Mononuclear cell (primary cell): ENCODE measurements around the gene CASZ1. TPM values are rescaled to one million over a fixed set of nuclear protein-coding genes. Genes with fewer than 3 reads are reported as not detected.

Source experiments
- H3K27me3 ChIP-seq: 2 replicates; pipeline ENCODE4 v1.6.0; 2011; ENCODE audit warnings: low read length, control low read depth; ENCODE audit not compliant: insufficient read depth
- H3K4me1 ChIP-seq: 2 replicates; pipeline ENCODE4 v1.5.1; 2011; ENCODE audit warnings: mild to moderate bottlenecking, low read length, control low read depth; ENCODE audit not compliant: insufficient read depth
- H3K4me3 ChIP-seq: 2 replicates; pipeline ENCODE4 v1.5.1; 2011; ENCODE audit warnings: mild to moderate bottlenecking, low read length, moderate library complexity
- H3K9me3 ChIP-seq: 2 replicates; pipeline ENCODE4 v1.5.1; 2011; ENCODE audit warnings: low read depth, mild to moderate bottlenecking, control low read depth, low read length
- total RNA-seq: library from RNA; depleted of rRNA; stranded (reverse); fragments of >200 nt; gene quantifications from one replicate; pipeline ENCODE4 v1.2.3, GENCODE V29; 2012

The CASZ1 gene
- total RNA-seq, 1 donor, result 18.8 TPM

DNA sequence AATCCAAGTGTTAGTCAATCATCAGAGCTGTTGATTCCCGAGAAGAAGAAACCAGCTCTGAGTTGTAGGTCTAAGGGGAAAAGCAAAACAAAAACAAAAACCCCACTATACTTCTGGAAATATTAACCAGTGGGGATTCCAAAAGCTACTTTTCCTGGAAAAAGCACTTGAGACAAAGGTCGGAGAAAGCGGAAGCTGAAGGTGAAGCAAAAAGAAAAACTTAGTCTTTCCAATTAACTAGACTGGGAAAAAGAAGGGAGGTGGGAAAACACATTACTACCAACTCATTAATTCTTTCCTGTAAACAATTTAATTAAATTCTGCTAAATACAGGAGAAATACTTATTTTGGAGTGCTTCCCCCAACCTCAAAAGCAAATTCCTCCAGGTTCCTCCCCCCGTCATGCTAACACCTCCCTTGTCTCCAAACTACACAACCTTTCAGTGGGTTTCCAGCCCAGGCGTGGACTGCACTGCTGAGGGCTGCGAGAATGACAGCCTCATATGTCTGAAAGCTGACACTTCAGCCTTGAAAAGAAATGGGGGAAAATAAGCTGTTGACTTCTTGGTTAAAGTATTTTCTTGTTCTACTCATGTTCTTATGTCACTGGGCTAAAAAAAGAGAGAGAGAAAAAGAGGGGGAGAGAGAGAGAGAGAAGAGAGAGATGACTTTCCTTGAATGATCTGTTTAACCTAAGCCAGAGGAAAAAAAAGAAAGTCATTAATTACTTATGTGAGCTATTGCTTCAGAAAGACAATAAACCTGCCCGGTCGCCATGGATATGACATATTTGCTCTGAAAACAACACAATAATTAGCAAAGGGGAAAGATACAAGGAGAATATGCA, 5.1 kb downstream of the CASZ1 start:
- H3K4me1 ChIP-seq, result no peaks in the 10 kb centered on the region
- H3K9me3 ChIP-seq, result no peaks in the 10 kb centered on the region
- no peak overlapping the region for H3K4me3 ChIP-seq
- H3K27me3 ChIP-seq, result peaks cover 39% of the 10 kb centered on the region

DNA sequence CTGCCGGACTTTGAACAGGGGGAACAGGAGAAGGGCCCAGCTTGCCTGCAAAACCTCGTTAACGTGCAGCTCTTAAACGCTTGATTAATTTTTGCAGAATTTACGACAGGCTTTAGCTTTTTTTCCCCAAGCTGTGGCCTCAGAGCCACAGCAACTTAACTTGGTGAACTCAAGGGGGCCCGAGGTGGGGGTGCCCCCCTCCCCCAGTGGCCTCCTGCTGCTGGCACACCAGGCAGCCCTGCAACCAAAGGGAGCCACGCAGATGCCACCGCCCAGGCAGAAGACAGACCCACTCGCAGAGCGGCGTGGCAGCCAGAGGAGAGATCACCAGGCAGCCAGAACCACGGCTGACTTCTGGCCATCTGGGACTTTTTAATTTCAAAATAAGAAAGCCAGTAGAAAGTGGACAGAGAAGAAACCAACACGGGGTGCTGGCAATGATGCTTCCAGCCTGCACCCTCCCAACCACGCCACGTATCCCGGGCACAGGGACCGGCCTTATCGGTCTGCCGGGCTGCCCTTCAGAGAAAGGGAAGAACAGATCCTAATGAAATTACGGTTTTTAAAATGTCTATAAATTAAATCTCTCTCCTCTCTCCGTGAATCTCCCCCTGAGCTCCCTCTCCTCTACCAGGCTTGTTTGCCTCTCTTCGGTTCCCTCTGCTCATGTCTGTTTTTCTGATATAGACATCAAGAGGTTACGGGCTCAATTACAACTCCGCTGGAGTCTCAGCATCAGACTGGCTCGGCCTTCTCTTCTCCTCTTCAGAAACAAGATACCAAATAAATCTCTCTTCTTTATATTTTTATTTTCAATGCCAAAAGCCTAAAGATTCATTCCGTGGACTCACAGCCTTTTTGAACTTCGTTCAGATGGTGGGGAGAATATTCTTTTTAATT, 6.4 kb downstream of the CASZ1 start:
- Histone ChIP-seq H3K4me3 (no peak overlapping the region), H3K4me1 (no peaks in the 10 kb centered on the region), H3K27me3 (peaks cover 36% of the 10 kb centered on the region), H3K9me3 (no peaks in the 10 kb centered on the region)

DNA sequence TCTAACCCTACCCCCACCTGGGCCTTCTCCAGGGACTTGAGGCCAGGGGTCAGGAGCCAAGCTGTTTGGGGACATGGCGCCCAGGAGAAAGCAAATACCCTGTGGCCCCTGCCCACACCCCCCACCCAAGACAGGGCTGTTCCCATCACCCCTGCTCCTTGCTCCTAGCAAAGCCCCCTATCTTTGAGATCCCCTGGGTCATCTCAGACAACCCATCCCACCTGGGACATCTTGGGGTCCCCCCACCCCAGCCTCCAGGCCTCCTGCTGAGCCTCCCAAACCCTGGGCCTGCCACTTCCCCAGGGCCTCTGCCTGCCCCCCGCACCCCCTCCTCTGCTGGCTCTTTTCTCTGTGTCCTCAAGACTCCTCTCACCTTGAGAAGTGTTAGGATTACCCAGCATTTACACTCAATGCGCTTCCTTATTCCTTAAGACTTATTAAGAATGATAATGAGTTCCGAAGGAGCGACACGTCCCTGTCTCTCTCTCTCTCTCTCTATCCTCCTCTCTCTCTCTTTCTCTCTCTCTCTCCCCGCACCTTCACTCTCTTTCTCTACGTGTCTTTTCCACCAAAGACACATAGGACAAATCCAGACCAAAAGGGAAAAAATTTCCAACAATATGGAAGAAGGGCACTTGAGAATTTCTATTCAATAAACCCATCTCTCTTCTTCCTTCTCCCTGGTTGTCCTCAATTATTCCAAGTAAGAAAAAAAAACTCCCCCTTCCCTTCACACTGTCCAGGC, 7.2 kb downstream of the CASZ1 start:
- peaks cover 34% of the 10 kb centered on the region for H3K27me3 ChIP-seq
- no peak overlapping the region for H3K4me3 ChIP-seq
- H3K9me3 ChIP-seq, result no peaks in the 10 kb centered on the region
- no peaks in the 10 kb centered on the region for H3K4me1 ChIP-seq

DNA sequence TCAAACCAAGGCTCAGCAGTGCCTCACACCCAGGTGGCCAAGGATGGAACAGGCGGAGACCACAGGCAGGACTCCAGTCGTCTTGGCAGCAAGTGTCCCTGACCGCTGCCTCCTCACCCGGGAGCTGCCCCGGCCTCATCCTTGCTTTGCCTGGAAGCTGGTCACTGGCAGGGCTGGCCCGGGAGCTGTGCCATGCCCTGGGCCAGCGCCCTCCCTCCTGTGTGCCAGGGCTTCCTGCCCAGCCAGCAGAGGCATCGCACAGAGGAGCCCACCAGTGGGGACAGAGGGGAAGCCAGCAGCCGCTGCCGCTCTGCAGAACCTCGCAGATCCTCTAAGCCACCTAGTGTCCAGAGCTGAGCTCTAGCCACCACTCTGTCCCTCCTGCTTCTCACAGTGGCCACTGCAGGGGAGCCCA, 7.8 kb downstream of the CASZ1 start:
- no peaks in the 10 kb centered on the region for H3K4me1 ChIP-seq
- H3K4me3 ChIP-seq, result no peak overlapping the region
- peaks cover 30% of the 10 kb centered on the region for H3K27me3 ChIP-seq
- no peaks in the 10 kb centered on the region for H3K9me3 ChIP-seq

DNA sequence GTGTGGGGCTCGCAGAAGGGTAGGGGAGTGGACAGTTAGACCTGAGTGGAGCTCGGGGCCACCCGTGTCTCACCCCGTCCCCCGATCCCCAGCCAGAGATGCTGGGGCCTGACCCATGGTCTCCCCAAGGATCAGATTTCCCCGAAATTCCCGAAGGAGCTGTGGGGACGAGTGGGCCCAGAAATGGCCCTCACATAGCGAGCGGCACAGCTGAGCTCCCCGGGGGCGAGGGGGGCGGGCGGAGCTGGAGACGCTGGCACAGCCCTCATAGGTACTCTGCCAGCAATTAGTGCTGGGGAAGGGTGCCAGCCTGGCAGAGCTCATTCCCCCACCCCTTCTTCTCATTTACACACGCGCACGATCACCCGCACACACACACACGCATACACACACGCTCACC, 9.2 kb downstream of the CASZ1 start:
- Histone ChIP-seq H3K27me3 (peaks cover 22% of the 10 kb centered on the region), H3K9me3 (no peaks in the 10 kb centered on the region)

DNA sequence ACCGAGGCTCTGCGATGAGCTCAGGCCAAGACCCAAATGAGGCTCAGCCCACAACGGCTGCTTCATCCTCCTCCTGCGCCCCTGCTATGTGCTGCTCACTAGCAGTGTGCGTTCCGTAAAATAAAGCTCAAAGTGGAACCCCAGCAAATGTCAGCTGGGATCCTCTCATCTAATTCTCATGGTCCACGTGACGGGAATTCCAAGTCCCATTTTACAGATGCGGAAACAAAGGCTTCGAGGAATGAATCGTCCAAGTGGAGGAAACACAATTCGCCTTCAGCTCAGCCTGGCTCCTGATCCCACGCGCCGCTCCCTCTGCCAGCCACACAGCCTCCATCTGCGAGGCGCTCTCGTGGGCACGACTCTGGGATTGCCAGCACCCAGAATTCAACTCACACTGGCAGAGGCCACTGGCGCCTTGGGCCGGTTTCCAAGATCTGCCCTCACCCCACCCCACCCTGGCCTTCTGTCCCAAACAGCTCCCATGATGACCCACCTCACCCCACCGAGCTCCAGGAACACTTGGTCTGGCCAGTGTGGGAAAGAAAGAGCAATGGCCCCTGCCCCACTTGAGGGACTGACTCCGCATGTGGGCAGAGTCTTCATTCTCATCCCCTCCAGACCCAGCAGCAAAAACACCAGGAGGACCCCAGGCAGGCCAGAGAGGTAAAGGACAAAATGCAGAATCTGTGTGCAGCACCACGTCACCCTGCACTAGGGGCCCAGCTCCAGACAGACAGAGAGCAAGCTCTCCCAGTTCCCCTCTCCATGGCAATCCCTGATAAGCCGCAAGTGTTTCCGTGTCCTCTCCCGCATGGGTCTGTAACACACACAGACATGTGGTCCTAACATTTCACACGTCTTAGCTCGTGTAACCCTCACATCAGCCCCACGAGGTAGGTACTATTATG, 10.5 kb downstream of the CASZ1 start:
- Histone ChIP-seq H3K9me3 (no peaks in the 10 kb centered on the region), H3K27me3 (peaks cover 12% of the 10 kb centered on the region), H3K4me3 (no peak overlapping the region), H3K4me1 (no peaks in the 10 kb centered on the region)

More for the DNA sequence above, 9.2 kb downstream of the CASZ1 start:
- H3K4me3 ChIP-seq, result no peak overlapping the region
- no peaks in the 10 kb centered on the region for H3K4me1 ChIP-seq

DNA sequence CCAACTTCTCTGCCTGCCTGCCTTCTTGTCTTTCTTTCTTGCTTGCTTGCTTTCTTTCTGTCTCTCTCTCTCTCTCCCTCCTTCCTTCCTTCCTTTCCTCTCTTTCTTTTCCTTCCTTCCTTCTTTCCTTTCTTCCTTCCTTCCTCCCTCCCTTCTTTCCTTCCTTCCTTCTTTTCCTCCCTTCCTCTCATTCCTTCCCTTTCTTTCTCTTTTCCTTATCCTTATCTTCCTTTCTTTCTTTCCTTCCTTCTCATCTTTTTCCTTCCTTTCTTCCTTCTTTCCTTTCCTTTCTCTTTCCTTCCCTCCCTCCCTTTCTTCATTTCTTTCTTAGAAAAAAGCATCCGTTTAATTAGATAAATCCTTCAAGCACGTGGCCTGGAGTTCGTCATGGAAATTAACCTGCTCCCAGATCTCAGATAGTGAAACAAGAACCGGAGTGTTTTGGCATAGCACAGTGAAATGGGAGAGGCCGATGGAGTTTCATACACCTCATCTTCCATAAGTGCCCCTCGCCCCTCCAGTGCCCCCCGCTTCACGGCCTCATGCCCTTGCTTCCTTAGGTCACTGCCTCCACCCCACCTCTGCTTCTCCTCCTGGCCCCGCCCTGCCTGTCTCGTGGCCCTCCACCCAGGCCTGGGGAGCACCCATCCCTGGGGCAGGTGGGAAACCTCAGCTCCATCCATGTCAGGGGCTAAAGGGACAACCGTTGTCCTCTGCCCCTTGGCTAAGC, 11.3 kb downstream of the CASZ1 start:
- Histone ChIP-seq H3K4me1 (no peaks in the 10 kb centered on the region), H3K4me3 (no peak overlapping the region), H3K9me3 (no peaks in the 10 kb centered on the region), H3K27me3 (peaks cover 4% of the 10 kb centered on the region)

DNA sequence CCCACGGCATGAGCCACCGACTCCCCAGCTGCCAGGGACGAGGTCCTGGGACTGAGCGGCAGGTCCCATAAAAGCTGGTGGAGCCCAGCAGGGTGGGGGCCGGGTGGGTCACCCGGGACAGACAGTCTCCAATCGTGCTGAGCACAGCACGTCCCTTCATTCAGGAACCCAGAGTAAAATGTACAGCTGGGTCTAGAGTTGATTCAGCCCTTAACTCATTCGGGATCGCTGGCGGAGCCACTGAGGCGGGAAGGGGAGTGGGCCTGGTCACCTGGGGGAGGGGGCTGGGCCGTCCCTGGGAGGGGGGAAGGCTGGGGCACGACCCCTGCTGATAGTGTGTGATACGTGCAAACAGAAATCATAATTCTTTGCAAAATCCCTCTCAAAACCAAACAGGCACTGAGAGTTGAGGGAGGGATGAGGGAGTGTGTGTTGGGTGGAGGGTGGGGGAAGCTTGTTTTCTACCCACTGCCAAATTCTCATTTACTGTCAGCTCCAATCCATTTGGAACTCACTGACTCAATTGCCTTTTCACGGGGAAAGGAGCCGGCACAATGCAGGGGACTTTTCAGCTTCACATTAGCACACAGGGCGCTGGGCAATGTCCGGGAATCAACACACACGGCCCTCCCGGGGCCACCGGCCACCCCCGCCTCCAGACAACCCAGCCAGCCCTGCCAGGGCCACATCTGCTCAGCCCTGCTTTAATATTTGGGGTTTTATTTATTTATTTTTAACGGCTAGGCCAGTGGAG, 13.8 kb downstream of the CASZ1 start:
- Histone ChIP-seq H3K4me3 (no peak overlapping the region), H3K27me3 (no peaks in the 10 kb centered on the region), H3K4me1 (no peaks in the 10 kb centered on the region), H3K9me3 (no peaks in the 10 kb centered on the region)

DNA sequence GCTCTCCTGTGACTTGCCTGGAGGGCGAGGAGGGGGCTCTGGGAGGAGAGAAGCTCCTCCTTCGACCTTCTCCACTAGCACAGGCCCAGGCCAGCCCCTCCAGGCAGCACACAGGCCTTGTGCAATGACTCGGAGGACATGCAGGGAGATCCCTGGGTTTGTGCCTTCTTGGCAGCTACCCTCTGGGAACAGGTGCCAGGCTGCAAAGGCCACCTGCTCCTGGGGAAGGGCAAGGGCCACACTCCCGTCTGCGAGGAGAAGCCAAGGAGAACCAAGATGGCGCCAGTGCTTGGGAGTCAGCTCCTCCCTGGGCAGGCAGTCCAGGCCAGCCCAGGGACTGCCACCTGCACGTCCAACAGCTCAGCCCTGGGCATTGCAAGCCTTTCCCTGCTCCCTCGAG, 15.3 kb downstream of the CASZ1 start:
- no peaks in the 10 kb centered on the region for H3K4me1 ChIP-seq
- H3K27me3 ChIP-seq, result no peaks in the 10 kb centered on the region
- no peak overlapping the region for H3K4me3 ChIP-seq
- no peaks in the 10 kb centered on the region for H3K9me3 ChIP-seq

DNA sequence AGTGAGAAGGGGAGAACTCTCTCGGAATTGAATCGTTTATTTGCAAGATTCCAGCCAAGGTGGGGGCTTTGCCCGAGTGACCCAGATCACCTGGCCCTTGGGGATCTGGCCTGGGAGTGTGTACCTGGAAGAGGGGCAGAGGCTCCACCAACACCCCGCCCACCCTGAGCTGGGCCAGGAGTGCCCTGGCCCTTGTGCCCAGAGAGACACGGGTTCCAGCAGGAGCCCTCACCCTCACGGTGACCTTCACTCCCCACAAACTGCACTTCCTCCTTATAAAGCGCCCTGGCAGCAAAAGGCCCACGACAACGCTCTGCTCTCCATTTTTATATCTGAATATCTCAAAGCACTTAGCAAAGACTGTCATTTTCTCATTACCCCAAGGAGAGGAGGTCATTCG, 16.6 kb downstream of the CASZ1 start:
- H3K4me3 ChIP-seq, result no peak overlapping the region
- H3K9me3 ChIP-seq, result no peaks in the 10 kb centered on the region
- H3K4me1 ChIP-seq, result no peaks in the 10 kb centered on the region
- H3K27me3 ChIP-seq, result no peaks in the 10 kb centered on the region

DNA sequence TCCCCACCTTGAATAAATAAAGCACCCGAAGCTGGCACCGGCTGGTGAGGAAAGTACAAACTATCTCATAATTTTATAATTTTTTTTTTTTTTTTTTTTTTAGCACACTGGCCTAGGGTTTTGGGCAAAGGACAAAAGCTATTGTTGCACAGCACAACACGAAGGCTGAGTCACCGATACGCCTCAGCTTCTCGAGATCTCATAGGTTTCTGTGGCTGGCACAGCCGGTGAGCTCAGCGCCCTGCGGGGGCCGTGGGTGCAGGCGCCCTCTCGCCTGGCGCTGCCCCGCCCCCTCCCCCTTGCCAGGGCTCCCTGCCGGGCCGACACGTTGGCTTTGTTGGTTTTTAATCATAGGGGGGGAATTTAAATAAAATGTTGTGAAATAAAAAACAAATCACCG, 17.2 kb downstream of the CASZ1 start:
- Histone ChIP-seq H3K9me3 (no peaks in the 10 kb centered on the region), H3K4me1 (no peaks in the 10 kb centered on the region), H3K4me3 (no peak overlapping the region), H3K27me3 (no peaks in the 10 kb centered on the region)

DNA sequence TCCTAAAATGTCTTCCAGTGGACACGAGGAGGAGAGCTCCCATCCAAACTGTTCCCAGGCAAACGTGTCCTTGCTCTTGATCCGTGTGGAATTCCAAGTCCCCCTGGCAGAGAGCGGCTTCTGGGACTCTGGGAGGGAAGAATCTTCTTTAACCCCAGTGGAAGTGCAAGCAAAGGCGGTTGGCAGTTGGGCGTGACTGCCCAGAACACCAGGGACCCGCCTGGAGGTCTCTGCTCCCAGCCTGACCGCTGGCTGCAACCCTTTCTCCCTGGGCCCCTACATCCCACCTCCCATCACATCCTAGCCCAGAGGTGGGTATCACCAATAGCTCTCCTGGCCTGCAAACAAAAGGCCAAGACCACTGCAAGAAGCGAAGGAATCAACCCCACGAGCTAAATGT, 17.8 kb downstream of the CASZ1 start:
- Histone ChIP-seq H3K9me3 (no peaks in the 10 kb centered on the region), H3K27me3 (no peaks in the 10 kb centered on the region), H3K4me3 (no peak overlapping the region), H3K4me1 (no peaks in the 10 kb centered on the region)
